ENCODE results near the gene TMEM202. TPM values are rescaled to one million over a fixed set of nuclear protein-coding genes. Genes with fewer than 3 reads are reported as not detected.

TMEM202 gene
- total and polyA plus RNA-seq, 2 experiments from 2014 or later: not detected

DNA sequence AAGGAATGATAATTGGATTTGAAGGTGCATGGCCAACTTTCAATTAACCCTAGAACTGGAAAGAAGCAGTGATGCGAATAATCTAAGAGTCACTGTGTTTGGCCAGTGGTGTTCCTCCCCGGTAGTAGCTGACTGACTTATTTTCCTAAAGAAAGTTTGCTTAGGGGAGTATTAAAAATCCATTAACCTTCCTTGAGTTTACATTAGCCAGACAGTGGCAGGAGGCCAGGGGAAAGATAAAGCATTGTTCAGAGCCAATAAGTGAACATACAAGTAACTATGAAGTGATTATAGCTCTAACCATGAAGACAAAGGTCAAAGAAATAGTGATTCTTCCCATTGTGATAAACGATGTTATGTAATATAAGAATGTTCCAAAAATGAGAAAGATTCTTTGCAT, 8.9 kb upstream of the TMEM202 start:
- Mint-ChIP-seq H3K9me3 (peaks cover 2% of the 10 kb centered on the region; the same call in 2 of the 3 replicates), H3K4me3 (no peak overlapping the region), H3K27me3 (ENCODE audit: insufficient read depth, low read depth, poor library complexity) (peaks cover 2% of the 10 kb centered on the region), H3K4me1 (no peaks in the 10 kb centered on the region), H3K36me3 (ENCODE audit: low read depth) (no peaks in the 10 kb centered on the region), H3K27ac (no peak overlapping the region)
- no peaks in the 10 kb centered on the region for H4K20me1 ChIP-seq (replicated peaks; ENCODE audit: insufficient read depth)
- H3K79me2 ChIP-seq (replicated peaks; ENCODE audit: insufficient read depth): no peaks in the 10 kb centered on the region
- TF ChIP-seq STAT1 (IDR thresholded peaks at IDR 0.05; ENCODE audit: unreplicated experiment) (no peak), ZNF331 (CRISPR knock-in tag; IDR thresholded peaks at IDR 0.05; ENCODE audit: low read depth) (no peak), JUNB (IDR thresholded peaks at IDR 0.05; ENCODE audit: unreplicated experiment) (no peak), CREB1 (CRISPR knock-in tag; IDR thresholded peaks at IDR 0.05; ENCODE audit: low read depth) (no peak), EZH2 (IDR thresholded peaks at IDR 0.05; ENCODE audit: low read depth, unreplicated experiment) (no peak), ZNF114 (CRISPR knock-in tag; IDR thresholded peaks at IDR 0.05) (no peak), EZH2phosphoT487 (IDR thresholded peaks at IDR 0.05; ENCODE audit: unreplicated experiment) (no peak), NANOG (IDR thresholded peaks at IDR 0.05; ENCODE audit: borderline replicate concordance) (no peak), POLR2AphosphoS5 (IDR thresholded peaks at IDR 0.05; ENCODE audit: low read depth) (no peak)
- TF ChIP-seq, protein P1, sequence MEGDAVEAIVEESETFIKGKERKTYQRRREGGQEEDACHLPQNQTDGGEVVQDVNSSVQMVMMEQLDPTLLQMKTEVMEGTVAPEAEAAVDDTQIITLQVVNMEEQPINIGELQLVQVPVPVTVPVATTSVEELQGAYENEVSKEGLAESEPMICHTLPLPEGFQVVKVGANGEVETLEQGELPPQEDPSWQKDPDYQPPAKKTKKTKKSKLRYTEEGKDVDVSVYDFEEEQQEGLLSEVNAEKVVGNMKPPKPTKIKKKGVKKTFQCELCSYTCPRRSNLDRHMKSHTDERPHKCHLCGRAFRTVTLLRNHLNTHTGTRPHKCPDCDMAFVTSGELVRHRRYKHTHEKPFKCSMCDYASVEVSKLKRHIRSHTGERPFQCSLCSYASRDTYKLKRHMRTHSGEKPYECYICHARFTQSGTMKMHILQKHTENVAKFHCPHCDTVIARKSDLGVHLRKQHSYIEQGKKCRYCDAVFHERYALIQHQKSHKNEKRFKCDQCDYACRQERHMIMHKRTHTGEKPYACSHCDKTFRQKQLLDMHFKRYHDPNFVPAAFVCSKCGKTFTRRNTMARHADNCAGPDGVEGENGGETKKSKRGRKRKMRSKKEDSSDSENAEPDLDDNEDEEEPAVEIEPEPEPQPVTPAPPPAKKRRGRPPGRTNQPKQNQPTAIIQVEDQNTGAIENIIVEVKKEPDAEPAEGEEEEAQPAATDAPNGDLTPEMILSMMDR (conservative IDR thresholded peaks at IDR 0.05; ENCODE audit: low read depth in 2 of 2): no peak
- TF ChIP-seq, protein P2, sequence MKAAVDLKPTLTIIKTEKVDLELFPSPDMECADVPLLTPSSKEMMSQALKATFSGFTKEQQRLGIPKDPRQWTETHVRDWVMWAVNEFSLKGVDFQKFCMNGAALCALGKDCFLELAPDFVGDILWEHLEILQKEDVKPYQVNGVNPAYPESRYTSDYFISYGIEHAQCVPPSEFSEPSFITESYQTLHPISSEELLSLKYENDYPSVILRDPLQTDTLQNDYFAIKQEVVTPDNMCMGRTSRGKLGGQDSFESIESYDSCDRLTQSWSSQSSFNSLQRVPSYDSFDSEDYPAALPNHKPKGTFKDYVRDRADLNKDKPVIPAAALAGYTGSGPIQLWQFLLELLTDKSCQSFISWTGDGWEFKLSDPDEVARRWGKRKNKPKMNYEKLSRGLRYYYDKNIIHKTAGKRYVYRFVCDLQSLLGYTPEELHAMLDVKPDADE (IDR thresholded peaks at IDR 0.05): no peak
- TF ChIP-seq, protein P3, sequence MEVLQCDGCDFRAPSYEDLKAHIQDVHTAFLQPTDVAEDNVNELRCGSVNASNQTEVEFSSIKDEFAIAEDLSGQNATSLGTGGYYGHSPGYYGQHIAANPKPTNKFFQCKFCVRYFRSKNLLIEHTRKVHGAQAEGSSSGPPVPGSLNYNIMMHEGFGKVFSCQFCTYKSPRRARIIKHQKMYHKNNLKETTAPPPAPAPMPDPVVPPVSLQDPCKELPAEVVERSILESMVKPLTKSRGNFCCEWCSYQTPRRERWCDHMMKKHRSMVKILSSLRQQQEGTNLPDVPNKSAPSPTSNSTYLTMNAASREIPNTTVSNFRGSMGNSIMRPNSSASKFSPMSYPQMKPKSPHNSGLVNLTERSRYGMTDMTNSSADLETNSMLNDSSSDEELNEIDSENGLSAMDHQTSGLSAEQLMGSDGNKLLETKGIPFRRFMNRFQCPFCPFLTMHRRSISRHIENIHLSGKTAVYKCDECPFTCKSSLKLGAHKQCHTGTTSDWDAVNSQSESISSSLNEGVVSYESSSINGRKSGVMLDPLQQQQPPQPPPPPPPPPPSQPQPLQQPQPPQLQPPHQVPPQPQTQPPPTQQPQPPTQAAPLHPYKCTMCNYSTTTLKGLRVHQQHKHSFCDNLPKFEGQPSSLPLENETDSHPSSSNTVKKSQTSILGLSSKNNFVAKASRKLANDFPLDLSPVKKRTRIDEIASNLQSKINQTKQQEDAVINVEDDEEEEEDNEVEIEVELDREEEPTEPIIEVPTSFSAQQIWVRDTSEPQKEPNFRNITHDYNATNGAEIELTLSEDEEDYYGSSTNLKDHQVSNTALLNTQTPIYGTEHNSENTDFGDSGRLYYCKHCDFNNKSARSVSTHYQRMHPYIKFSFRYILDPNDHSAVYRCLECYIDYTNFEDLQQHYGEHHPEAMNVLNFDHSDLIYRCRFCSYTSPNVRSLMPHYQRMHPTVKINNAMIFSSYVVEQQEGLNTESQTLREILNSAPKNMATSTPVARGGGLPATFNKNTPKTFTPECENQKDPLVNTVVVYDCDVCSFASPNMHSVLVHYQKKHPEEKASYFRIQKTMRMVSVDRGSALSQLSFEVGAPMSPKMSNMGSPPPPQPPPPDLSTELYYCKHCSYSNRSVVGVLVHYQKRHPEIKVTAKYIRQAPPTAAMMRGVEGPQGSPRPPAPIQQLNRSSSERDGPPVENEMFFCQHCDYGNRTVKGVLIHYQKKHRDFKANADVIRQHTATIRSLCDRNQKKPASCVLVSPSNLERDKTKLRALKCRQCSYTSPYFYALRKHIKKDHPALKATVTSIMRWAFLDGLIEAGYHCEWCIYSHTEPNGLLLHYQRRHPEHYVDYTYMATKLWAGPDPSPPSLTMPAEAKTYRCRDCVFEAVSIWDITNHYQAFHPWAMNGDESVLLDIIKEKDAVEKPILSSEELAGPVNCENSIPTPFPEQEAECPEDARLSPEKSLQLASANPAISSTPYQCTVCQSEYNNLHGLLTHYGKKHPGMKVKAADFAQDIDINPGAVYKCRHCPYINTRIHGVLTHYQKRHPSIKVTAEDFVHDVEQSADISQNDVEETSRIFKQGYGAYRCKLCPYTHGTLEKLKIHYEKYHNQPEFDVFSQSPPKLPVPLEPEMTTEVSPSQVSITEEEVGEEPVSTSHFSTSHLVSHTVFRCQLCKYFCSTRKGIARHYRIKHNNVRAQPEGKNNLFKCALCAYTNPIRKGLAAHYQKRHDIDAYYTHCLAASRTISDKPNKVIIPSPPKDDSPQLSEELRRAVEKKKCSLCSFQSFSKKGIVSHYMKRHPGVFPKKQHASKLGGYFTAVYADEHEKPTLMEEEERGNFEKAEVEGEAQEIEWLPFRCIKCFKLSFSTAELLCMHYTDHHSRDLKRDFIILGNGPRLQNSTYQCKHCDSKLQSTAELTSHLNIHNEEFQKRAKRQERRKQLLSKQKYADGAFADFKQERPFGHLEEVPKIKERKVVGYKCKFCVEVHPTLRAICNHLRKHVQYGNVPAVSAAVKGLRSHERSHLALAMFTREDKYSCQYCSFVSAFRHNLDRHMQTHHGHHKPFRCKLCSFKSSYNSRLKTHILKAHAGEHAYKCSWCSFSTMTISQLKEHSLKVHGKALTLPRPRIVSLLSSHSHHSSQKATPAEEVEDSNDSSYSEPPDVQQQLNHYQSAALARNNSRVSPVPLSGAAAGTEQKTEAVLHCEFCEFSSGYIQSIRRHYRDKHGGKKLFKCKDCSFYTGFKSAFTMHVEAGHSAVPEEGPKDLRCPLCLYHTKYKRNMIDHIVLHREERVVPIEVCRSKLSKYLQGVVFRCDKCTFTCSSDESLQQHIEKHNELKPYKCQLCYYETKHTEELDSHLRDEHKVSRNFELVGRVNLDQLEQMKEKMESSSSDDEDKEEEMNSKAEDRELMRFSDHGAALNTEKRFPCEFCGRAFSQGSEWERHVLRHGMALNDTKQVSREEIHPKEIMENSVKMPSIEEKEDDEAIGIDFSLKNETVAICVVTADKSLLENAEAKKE (CRISPR knock-in tag; IDR thresholded peaks at IDR 0.05): no peak
- TF ChIP-seq, protein P4, sequence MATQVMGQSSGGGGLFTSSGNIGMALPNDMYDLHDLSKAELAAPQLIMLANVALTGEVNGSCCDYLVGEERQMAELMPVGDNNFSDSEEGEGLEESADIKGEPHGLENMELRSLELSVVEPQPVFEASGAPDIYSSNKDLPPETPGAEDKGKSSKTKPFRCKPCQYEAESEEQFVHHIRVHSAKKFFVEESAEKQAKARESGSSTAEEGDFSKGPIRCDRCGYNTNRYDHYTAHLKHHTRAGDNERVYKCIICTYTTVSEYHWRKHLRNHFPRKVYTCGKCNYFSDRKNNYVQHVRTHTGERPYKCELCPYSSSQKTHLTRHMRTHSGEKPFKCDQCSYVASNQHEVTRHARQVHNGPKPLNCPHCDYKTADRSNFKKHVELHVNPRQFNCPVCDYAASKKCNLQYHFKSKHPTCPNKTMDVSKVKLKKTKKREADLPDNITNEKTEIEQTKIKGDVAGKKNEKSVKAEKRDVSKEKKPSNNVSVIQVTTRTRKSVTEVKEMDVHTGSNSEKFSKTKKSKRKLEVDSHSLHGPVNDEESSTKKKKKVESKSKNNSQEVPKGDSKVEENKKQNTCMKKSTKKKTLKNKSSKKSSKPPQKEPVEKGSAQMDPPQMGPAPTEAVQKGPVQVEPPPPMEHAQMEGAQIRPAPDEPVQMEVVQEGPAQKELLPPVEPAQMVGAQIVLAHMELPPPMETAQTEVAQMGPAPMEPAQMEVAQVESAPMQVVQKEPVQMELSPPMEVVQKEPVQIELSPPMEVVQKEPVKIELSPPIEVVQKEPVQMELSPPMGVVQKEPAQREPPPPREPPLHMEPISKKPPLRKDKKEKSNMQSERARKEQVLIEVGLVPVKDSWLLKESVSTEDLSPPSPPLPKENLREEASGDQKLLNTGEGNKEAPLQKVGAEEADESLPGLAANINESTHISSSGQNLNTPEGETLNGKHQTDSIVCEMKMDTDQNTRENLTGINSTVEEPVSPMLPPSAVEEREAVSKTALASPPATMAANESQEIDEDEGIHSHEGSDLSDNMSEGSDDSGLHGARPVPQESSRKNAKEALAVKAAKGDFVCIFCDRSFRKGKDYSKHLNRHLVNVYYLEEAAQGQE (IDR thresholded peaks at IDR 0.05; ENCODE audit: unreplicated experiment): no peak
- no peak for ATAC-seq
- H3K4me2 ChIP-seq: no peak overlapping the region
- H3K9me2 ChIP-seq (ENCODE audit: insufficient read depth): no peaks in the 10 kb centered on the region
- H3K4me1 ChIP-seq (ENCODE audit: insufficient read depth): no peaks in the 10 kb centered on the region
- H2AFZ ChIP-seq: no peak overlapping the region
- no peaks in the 10 kb centered on the region for H3F3A ChIP-seq (replicated peaks; ENCODE audit: low read depth)
- no peak for DNase-seq (ENCODE audit: low spot score)
- no peak overlapping the region for H3K4me3 ChIP-seq
- no peaks in the 10 kb centered on the region for H3K27me3 ChIP-seq (ENCODE audit: insufficient read depth)
- no peak overlapping the region for H3K27ac ChIP-seq (ENCODE audit: low read depth)
- no peaks in the 10 kb centered on the region for H3K36me3 ChIP-seq (ENCODE audit: insufficient read depth)
